Measurements from ENCODE around the gene KHNYN.

- TF ChIP-seq CTCF (conservative IDR thresholded peaks at IDR 0.05), result no peak
- TF ChIP-seq ZFX (IDR thresholded peaks at IDR 0.05), result no peak
These were observed 32.0 kb upstream of the KHNYN start for GRCh38 chr14:24397639-24398292.

Measured in C4-2B (cell line).